IPS-11a (cell line): ENCODE data around the gene PFN3.

Source experiments
- H3K4me3 ChIP-seq: one replicate; pipeline ENCODE4 v1.5.1; 2013; ENCODE audit warnings: low read depth, low read length, control low read depth

The PFN3 gene

DNA sequence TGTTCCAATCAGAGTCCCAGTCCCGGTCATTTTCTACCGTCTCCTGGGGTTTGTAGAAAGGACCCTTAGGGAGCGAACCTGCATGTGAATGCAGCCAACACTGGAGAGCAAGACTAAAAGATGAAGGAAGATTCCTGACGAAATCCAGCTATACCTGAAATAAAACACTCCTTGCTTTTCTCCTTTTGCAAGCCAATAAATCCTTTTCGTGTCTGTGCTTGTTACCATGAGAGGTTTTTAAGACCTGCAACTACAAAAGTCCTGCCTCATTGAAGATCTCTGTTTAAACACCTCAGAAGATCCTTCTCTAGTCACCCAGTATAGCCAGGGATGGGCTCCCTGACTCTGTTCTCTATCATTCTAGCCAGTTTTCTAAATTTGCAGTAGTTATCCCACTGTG is 26.2 kb downstream of the PFN3 start:
- H3K4me3 ChIP-seq, result no peak overlapping the region

DNA sequence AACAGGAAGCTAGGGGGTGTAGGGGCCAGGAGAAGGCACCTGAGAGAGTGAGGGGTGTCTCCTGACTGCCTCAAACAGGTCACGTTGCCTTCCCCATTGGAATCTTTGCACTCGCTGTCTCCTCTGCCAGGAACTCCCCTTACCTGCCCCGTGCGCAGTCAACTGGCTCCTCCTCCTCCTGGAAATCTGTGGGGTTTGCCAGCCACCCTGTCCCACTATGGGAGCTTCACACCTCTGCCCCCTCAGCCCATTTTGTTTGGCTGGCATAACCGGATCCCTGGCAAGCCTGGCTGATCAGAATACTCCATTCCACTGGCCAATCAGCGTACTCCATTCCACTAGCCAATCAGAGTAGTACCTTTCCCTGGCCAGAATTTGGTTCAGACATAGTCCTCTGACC is 26.7 kb downstream of the PFN3 start:
- no peak overlapping the region for H3K4me3 ChIP-seq

DNA sequence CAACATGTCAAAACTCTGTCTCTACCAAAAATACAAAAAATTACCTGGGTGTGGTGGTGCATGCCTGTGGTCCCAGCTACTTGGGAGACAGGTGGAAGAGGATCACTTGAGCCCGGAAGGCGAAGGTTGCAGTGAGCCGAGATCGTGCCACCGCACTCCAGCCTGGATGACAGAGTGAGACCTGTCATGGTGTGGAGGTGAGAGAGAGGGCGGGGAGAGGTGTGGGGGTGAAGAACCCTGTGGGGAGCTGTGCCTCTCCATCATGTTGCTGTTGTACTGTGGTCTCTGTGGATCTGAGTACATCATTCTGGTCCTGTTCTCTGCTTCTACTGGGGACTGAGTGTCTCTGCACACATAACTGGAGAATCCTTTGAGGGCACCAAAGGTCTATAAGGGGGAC is 27.6 kb downstream of the PFN3 start:
- no peak overlapping the region for H3K4me3 ChIP-seq

DNA sequence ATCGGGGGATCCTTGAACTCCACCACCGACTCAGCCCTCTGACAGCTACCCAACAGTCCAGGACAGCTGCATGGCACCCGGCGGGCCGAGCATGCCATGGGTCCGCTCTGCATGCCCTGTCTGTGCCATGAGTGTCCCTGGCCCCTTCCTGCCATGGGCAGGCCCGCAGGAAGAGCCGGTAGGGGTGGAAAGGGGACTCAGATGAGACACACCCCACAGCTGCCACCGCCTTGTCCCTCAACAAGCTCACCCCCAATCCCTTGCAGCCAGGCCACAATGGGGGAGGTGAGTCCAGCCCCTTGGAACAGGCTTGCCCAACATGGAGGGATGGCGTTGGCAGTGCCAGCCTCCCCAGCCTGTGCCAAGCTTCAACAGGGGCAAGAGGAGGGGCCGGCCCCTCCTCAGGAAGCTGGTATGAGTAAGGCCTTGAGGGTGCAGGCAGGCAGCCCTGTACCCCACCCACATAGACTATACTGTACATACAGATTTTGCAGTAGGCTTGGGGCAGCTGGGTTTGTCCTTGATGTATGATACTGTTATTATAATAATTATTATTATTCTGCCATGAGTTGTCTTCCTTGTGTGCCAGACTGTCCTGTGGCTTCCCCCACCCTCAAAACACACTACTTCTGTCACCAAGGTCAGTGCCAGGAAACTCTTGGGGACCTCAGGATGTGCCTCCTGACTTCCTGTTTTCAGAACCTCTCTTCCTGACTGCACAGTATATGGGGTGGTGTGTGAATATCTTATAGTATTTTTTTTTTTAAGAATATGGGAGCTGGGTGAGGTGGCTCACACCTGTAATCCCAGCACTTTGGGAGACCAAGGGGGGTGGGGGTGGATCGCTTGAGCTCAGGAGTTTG is 28.2 kb downstream of the PFN3 start:
- H3K4me3 ChIP-seq, result no peak overlapping the region

DNA sequence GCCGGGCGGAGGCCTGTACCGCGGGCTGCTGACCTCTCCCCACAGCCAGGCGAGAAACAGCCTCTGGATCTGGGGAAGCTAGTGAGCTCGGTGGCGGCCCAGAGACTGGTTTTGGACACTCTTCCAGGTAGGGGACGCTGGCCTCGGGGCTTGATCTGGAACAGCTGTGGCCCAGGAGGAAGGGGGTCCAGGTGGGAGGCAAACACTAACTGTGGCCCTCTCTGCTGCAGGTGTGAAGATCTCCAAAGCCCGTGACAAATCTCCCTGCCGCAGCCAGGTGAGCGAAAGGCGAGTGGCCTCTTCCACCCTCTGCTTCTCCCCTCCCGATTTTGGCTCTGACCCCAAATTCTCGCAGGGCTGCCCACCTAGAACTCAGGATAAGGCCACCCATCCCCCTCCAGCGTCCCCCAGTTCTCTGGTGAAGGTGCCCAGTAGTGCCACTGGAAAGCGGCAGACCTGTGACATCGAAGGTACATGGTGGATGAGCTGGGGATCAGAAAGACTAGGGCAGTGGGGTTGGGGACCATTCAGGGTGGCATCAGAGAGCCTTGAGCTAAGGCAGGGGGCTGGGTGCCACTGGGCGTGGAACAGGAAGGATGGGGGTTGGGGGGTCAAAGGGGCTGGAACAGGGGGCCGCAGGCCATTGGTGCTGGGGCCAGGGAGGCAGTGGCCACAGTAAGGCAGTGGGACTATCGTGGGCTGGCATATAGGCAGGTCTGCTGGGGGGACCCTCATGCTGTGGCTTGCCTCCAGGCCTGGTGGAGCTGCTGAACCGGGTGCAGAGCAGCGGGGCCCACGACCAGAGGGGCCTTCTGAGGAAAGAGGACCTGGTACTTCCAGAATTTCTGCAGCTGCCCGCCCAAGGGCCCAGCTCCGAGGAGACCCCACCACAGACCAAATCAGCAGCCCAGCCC is 29.1 kb downstream of the PFN3 start:
- H3K4me3 ChIP-seq, result peak overlapping the region; percentile 43

DNA sequence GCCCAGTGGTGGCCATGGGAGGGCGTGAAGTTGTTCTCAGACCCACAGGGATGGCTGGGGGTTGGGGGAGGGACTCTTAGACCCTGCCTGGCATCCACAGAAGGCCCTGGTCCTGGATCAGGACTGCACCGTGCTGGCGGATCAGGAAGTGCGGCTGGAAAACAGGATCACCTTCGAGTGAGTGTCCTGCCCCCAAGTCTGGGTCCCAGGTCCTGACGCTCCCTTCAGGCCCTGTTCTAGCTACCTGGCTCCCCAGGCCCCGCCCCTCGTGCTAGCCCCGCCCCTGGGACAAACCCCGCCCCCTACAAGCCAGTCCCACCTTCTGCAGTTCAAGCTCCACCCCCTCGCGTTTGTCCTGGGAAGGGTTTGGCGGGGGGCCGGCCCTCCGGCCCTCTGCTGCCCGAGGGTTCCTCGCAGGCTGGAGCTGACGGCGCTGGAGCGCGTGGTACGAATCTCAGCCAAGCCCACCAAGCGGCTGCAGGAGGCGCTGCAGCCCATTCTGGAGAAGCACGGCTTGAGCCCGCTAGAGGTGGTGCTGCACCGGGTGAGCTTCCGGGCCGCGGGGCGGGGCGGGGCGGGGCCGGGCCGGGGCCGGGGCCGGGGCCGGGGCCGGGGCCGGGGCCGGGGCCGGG is 29.9 kb downstream of the PFN3 start:
- no peak overlapping the region for H3K4me3 ChIP-seq

DNA sequence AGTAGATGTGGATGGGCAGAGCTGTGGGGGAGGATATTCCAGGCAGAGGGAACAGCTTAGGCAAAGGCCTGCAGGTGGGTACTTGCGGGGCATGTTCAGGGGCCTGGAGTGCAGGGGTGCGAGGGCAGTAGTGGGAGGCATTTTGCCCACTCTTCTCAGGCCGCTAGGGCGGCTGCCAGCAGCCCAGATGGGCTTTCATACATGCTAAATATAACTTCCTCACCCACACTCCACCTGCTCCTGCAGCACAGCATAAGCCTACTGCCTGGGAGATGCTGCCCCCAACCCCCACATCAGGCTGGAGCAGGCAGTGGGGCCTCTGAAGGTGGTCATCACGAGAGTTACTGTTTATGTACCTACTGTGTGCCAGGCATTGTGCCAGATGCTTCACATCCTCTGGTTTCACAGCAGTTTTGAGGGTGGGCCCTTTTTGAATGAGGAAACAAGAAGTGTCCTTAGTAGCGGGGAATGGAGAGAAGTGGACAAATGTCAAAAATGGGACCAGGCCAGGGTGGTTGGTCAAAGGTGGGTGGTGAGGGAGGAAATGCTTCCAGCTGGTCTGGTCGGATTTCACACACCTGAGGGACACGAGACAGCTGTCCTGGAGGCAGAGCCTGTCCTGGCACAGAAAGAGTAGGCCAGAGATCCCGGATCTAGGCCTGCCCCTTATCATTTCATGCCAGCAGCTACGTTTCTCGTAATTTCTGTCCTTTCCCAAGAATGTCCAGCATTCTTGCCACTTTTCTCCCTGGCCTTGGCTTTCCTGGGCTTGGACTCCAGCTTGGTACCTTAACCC is 30.6 kb downstream of the PFN3 start:
- no peak overlapping the region for H3K4me3 ChIP-seq

DNA sequence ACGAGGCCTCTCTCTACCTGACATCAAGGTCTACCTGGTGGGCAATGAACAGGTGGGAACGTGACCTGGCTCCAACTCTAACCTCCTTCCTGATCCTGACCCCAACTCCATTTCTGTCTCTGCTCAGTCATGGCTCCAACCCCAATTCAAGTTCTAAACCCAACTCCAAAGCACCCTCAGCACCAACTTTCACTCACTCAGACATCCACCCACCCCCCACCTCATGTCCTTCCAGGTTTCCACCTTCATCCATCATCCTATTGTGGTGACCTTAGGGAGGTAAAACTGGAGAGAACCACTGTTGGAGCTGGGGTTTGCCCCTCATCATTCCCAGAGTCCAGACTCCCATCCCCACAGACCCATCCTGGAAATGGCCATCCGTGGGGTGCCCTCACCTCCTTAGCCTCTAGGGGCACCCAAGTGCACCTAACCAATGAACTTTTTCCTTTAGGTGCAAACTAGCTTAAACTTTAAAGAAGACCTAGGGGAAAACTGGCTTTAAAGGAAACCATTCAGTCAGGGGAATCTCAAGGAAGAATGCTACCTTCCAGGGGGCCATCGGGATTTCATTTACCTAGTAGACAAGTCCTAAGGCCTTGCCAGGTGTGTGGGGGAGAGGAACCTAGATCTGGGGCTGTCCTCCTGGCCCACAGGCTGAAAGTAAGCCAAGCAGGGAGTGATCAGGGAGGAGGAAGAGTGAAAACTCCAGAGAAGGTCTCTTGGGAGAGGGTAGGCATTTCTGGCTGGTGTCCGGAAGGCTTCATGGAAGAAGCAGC is 31.4 kb downstream of the PFN3 start:
- no peak overlapping the region for H3K4me3 ChIP-seq

DNA sequence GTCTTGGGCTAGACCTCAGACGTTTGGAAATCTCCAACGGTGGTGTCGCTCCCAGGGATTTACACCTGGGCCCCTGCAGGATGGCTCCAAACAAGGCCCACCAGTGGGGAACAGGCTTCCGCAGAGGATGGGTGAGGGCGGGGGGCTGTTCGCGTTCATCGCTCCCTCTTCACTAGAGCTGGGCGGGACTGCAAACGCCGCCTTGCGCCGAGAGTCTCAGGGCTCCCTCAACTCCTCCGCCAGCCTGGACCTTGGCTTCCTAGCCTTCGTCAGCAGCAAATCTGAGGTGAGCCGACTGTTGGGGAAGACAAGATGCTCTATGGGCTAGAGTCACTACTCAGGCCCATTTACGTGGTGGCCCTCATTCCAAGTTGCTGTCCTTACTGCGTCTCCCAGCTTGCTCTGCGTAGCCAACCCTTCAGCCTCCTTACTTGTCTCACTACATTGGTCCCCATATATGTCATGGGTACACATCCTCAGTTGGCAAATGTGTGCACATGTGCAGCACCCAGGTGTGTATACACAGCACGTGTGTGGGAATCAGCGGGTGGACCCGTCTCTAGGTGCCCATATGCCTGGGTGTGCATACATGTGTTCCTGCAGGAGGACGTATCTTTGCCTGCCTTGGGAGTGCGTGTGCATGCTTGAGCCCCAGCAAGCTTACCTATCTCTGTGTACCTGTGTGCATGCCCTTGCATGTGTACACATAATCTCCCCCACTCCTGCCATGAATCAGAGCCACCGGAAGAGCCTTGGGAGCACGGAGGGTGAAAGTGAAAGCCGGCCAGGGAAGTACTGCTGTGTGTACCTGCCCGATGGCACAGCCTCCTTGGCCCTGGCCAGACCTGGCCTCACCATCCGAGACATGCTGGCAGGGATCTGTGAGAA is 32.2 kb downstream of the PFN3 start:
- no peak overlapping the region for H3K4me3 ChIP-seq

DNA sequence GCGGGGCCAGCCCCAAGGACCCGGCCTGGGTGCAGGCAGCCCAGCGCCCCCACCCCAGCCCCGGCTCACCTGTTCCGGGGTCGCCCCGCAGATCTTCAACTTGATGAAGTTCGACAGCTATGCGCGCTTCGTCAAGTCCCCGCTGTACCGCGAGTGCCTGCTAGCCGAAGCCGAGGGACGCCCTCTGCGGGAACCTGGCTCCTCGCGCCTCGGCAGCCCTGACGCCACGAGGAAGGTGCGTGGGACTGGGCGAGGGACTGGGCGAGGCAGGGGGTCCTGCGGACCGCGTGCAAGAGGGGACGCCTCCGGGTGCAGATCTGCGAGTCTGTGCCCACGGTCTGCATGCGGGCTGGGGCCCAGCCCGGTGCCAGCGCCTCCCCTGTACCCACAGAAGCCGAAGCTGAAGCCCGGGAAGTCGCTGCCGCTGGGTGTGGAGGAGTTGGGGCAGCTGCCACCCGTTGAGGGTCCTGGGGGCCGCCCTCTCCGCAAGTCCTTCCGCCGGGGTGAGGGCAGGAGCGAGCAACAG is 33.1 kb downstream of the PFN3 start:
- H3K4me3 ChIP-seq, result peak overlapping the region; percentile 24

DNA sequence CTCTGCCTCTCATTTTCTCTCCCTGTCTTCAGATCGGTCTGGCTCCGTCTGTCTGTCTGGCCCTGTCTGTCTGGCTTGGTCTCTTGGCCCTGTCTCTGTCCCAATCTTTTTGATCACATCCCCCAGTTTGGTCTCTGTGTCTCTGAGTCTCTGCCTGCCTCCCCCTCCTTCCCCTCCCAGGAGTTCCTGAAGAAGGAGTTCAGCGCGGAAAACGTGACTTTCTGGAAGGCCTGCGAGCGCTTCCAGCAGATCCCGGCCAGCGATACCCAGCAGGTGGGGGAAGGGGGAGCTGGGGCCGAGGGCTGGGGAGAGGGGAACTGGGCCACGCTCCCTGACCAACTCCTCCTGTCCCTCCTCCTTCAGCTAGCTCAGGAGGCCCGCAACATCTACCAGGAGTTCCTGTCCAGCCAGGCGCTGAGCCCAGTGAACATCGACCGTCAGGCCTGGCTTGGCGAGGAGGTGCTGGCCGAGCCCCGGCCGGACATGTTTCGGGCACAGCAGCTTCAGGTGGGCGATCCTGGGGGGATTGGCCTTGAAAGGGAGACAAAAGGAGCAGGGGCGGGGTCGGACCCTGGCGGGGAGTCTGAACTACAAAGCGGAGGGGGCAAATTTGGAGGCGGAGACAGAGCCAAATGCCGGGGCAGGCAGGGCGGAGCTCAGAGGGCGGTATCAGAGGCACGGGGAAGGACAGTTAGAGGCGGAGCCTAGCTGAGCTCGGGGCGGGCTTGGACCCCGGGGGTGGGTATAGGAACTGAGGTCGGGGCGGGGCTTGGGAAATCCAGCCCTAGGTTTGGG is 33.7 kb downstream of the PFN3 start:
- peak overlapping the region; percentile 61 for H3K4me3 ChIP-seq

DNA sequence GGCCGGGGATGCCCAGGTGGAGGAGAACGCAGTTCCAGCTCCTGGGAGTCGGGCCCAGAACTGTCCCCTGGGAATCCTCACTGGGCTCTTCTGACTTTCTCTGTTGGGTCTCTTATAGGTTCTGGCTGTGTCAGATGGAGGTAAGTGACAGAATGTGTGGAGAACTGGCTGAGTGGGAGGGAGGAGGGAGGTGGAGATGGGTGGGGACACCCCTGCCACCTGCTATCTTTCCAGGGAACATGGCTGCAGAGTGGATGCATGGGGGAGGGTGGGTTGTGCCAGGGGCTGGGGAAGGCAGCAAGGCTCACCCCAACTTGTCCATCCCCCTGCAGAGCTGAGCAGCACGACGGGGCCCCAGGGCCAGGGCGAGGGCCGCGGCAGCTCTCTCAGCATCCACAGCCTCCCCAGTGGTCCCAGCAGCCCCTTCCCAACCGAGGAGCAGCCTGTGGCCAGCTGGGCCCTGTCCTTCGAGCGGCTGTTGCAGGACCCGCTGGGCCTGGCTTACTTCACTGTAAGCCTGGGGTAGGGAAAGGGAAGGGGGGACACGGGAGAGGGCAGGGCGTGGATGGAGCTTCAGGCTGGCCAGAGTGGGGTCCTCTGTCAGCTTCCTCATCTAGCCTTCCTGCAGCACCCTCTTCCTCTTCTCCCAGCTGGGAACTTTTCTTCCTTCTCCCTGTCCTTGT is 34.5 kb downstream of the PFN3 start:
- no peak overlapping the region for H3K4me3 ChIP-seq

DNA sequence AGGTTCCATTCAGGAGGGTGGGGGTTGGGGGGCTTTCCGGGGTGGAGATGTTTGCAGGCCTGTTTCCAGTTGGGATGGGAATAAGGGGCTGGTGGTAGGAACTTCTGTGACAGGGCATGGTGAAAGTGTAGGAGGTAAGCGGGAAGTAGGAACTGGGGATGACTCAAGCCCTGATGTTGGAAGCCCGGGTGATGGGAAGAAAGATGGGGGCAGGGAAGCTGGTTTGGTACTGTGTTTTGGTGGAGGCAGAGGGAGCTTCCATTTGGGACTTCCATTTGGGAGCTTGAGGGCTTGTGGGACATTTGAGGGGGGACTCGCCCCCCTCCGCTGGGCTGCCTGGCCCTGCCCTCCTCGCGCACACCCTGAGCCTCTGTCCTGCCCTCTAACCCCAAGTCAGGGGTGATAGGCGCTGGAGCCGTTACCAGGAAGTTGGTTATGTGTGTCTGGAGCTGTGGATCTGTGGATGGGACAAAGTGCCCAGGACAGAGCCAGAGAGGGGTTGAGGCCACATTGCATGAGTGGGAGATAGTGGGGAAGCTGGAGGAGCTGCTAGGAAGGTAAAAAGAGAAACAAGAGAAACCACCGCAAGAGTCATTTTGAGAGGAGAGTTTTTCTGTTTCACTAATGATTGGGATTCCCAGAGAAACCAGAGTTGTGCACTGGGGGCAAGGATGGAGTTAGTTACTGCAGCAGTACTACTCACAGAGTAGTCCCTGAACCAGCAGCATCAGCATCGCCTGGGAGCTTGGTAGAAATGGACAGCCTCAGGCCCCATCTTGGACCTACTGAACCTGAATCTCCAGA is 36.1 kb downstream of the PFN3 start:
- H3K4me3 ChIP-seq, result no peak overlapping the region

DNA sequence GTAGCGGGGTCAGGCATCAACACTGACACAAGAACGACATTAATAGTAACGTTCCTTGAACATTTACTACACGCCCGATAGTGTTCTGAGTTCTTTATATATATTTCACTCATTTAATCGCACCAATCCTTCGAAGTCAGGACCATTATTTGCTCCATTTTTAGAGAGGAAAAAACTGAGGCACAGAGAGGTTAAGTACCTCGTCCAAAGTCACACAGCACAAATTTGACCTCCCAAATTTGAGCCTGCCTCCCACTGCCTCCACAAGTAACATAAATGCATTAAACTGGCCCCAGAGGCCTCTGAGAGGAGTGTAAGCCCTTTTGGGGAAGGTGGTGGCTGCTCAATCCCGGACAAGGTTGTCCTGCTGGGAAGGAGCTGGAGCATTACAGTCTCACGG is 36.9 kb downstream of the PFN3 start:
- peak overlapping the region; percentile 13 for H3K4me3 ChIP-seq

DNA sequence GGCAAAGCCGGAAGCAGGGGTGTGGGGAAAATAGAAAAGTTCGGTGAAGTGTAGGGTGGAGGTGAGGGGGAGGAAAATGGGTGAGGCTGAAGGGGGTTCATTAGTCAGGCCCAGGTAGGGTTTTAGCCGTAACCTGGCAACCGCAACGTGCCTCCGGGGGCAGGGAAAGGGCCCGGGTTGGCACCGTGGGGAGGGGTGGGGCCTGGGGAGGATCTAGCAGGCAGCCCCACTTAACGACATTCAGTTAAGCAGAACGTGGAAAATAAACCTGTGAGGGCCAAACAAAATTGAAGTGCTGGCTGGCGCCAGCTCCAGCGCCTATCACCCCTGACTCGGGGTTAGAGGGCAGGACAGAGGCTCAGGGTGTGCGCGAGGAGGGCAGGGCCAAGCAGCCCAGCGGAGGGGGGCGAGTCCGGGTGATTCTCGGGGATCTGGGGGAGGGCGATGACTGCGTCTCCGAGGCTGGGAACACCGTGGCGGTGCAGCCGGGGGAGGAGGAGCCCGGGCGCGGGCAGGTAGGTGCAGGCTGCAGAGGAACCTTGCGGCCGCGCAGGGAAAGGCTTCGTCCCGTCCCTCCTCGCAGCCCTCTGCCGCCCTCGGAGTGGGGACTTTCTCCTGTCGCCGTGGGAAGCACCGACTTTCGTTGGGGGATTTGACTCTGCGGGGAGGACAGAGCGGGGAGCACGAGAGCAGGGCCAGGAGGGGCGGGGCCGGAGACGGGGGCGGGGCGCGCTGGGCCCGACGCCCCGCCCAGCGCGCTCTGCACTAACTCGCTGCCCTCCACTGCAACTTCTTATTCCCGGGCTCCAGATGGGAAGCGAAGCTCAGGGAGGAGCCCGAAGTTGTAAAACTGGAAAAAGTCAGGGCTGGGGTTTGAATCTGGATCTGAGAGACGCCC is 37.6 kb downstream of the PFN3 start:
- peak overlapping the region; percentile 69 for H3K4me3 ChIP-seq

DNA sequence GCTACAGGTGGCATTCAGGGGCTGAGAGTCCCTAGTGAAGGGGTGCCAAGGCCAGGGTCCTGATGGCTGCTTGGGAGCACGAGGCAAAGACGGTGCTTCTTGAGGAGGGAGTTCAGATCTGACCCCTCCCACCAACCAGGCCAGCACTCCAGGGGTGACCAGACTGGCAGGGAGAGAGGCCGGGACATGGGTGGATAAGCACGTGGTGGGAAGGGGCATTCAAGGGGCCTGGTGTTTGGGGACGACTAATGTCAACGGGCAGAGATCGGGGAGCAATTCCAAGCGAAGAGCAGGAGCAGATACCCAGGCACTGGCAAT is 38.2 kb downstream of the PFN3 start:
- no peak overlapping the region for H3K4me3 ChIP-seq
